ENCODE measurements around the gene LCE5A. TPM values are rescaled to one million over a fixed set of nuclear protein-coding genes. Genes with fewer than 3 reads are reported as not detected.
A peak's percentile ranks its signal among the peaks of the same experiment; 100 is the strongest.

LCE5A gene
- total and polyA plus RNA-seq, 7 donors: not detected

- peaks cover 0 to 11% (median 9%) of the 10 kb centered on the region in 4 donors for H3K4me1 ChIP-seq
- intact Hi-C loops (cut with DNase I): no loop called here
- H3K9me3 ChIP-seq: no peaks in the 10 kb centered on the region
- DNase-seq: no peak
- 1 to 2% methylated on average over 33 of the region's 33 CpGs for WGBS, 2 donors
- TF ChIP-seq POLR2A (IDR thresholded peaks at IDR 0.05) (no peak), POLR2AphosphoS5 (IDR thresholded peaks at IDR 0.05) (no peak), EP300 (IDR thresholded peaks at IDR 0.05) (no peak), CTCF (IDR thresholded peaks at IDR 0.05) (no peak)
- H3K36me3 ChIP-seq: no peaks in the 10 kb centered on the region
- no peak overlapping the region for H3K27ac ChIP-seq
- peaks cover 0 to 62% (median 22%) of the 10 kb centered on the region in 3 donors for H3K27me3 ChIP-seq
- peak overlapping the region in 2 of 4 donors; percentile 28 to 35 for H3K4me3 ChIP-seq
Observed at GRCh38 chr1:152515434-152515783, 4.8 kb downstream of the LCE5A start.

- 72 to 76% methylated on average over 7 of the region's 7 CpGs for WGBS, 2 donors
- intact Hi-C loops (cut with DNase I): no loop called here
- no peak overlapping the region for H3K4me3 ChIP-seq
Observed at GRCh38 chr1:152516082-152516481, 5.5 kb downstream of the LCE5A start.

GRCh38 chr1:152517237-152517811 is 6.7 kb downstream of the LCE5A start:
- Histone ChIP-seq H3K4me3 (no peak overlapping the region), H3K36me3 (no peaks in the 10 kb centered on the region), H3K9me3 (no peaks in the 10 kb centered on the region), H3K27me3 (peaks cover 0 to 43% (median 16%) of the 10 kb centered on the region in 3 donors), H3K4me1 (peaks cover 0 to 11% (median 9%) of the 10 kb centered on the region in 4 donors), H3K27ac (no peak overlapping the region)
- WGBS, 2 donors: 50 to 74% methylated on average over 7 of the region's 7 CpGs
- no peak for DNase-seq
- TF ChIP-seq EP300 (IDR thresholded peaks at IDR 0.05) (no peak), POLR2AphosphoS5 (IDR thresholded peaks at IDR 0.05) (no peak), POLR2A (IDR thresholded peaks at IDR 0.05) (no peak), CTCF (IDR thresholded peaks at IDR 0.05) (no peak)
- intact Hi-C loops (cut with DNase I): no loop called here

More at GRCh38 chr1:152516082-152516481, 5.5 kb downstream of the LCE5A start:
- DNase-seq: no peak
- Histone ChIP-seq H3K9me3 (no peaks in the 10 kb centered on the region), H3K27me3 (peaks cover 0 to 55% (median 20%) of the 10 kb centered on the region in 3 donors), H3K27ac (no peak overlapping the region), H3K36me3 (no peaks in the 10 kb centered on the region), H3K4me1 (peaks cover 0 to 11% (median 9%) of the 10 kb centered on the region in 4 donors)
- no peak for TF ChIP-seq EP300 (IDR thresholded peaks at IDR 0.05)
- TF ChIP-seq POLR2A (IDR thresholded peaks at IDR 0.05): no peak
- TF ChIP-seq POLR2AphosphoS5 (IDR thresholded peaks at IDR 0.05): no peak
- no peak for TF ChIP-seq CTCF (IDR thresholded peaks at IDR 0.05)

GRCh38 chr1:152519851-152520250 is 9.2 kb downstream of the LCE5A start:
- Histone ChIP-seq H3K27me3 (peaks cover 0 to 17% (median 6%) of the 10 kb centered on the region in 3 donors), H3K4me3 (no peak overlapping the region), H3K9me3 (peaks cover 0 to 2% (median 0%) of the 10 kb centered on the region in 4 donors), H3K27ac (no peak overlapping the region), H3K36me3 (no peaks in the 10 kb centered on the region), H3K4me1 (peaks cover 0 to 9% (median 8%) of the 10 kb centered on the region in 4 donors)
- DNase-seq: no peak
- 26 to 78% methylated on average over 1 of the region's 1 CpG for WGBS, 2 donors
- TF ChIP-seq EP300 (IDR thresholded peaks at IDR 0.05) (no peak), POLR2A (IDR thresholded peaks at IDR 0.05) (no peak), POLR2AphosphoS5 (IDR thresholded peaks at IDR 0.05) (no peak), CTCF (IDR thresholded peaks at IDR 0.05) (no peak)
- intact Hi-C loops (cut with DNase I): no loop called here
